GM18520 (cell line): ENCODE measurements around the gene SRSF12.
"Not testable (repeated sequence)": the region's sequence is repeated elsewhere in the genome, so short reads cannot be mapped to it uniquely, and the experiment has no call there.

Experiments used
- ATAC-seq: cut with Tn5 transposase; IDR thresholded peaks from one replicate; pipeline ENCODE4 v1.9.1; 2021; ENCODE audit not compliant: unreplicated experiment

SRSF12 gene

GRCh38 chr6:89131599-89131998 is 13.7 kb upstream of the SRSF12 start:
- no peak for ATAC-seq

- not testable (repeated sequence) for ATAC-seq
Measured at GRCh38 chr6:89128256-89128671, 10.4 kb upstream of the SRSF12 start.

GRCh38 chr6:89122625-89123024 is 4.8 kb upstream of the SRSF12 start:
- no peak for ATAC-seq

GRCh38 chr6:89121934-89122333 is 4.1 kb upstream of the SRSF12 start:
- no peak for ATAC-seq

- no peak for ATAC-seq
Measured at GRCh38 chr6:89120371-89120770, 2.5 kb upstream of the SRSF12 start.

DNA sequence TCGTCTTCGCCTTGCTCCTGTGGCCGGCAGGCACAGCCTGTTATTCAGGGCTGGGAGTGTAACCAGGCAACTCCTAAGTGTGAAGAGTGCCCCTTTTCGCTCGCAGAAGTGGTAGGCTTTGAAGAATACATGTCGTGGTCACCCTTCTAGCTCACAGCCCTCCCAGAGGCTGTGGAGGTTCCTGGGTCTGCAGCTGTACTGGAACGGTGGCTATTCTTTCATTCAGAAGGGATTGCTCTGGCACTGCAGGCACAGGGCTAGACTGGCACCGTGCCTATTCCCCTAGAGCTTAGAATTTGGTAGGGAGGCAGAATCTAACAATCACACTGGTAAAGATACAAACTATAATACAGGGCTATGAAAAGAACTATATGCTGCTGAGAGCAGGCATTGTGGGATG is 1.1 kb upstream of the SRSF12 start:
- ATAC-seq: no peak

DNA sequence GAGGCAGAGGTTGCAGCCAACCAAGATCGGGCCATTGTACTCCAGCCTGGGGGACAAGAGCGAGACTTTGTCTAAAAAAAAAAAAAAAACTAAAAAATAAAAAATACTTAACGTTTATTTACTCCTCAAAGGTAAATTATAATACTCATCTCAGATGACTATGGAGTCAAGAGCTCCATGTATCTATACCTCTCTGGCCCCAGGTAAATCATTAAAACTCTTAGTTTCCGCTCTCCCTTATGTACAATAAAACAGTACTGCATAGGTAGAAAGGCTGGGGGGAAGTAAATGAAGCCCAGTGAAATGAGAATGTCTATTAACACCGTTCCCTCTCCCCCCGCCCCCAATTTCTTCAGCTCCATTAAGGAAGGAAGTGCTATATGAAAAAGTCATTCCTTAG is 1.2 kb downstream of the SRSF12 start:
- no peak for ATAC-seq

DNA sequence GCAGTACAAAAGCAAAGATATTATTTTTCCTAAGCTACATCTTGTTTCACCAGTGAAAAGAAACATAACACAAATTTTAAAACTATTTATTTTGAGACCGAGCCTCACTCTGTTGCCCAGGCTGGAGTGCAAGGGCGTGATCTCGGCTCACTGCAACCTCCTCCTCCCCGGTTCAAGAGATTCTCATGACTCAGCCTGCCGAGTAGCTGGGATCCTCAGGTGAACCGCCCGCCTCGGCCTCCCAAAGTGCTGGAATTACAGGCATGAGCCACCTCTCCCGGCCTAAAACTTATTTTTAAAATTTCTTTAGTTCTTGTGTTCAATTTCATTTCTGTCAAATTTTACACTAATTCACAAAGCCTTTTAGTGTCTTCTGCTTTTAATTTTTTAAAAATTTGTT is 5.9 kb downstream of the SRSF12 start:
- ATAC-seq: no peak

GRCh38 chr6:89110284-89110683 is 7.6 kb downstream of the SRSF12 start:
- no peak for ATAC-seq

DNA sequence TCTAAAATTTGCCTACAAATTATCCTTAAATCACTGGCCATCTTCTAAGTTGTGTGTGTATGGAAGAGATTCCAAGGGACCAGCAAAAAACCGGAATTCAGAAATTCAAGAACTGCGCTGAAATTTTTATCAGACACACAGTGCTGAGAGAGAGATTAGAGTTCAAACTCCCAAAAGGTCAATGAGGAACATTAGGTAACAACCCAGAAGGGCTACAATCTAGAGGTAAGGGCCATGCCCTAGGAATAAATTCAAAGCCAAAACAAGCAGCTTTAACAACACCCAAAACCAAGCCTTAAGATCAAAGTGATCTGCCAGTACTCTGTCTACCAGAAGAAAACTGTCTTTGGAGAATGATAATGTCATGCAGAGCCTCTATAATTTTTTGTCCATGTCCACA is 17.8 kb downstream of the SRSF12 start:
- ATAC-seq: no peak

GRCh38 chr6:89098461-89098860 is 19.4 kb downstream of the SRSF12 start:
- ATAC-seq: no peak

- ATAC-seq: no peak
Measured at GRCh38 chr6:89087881-89088280, 30.0 kb downstream of the SRSF12 start.

DNA sequence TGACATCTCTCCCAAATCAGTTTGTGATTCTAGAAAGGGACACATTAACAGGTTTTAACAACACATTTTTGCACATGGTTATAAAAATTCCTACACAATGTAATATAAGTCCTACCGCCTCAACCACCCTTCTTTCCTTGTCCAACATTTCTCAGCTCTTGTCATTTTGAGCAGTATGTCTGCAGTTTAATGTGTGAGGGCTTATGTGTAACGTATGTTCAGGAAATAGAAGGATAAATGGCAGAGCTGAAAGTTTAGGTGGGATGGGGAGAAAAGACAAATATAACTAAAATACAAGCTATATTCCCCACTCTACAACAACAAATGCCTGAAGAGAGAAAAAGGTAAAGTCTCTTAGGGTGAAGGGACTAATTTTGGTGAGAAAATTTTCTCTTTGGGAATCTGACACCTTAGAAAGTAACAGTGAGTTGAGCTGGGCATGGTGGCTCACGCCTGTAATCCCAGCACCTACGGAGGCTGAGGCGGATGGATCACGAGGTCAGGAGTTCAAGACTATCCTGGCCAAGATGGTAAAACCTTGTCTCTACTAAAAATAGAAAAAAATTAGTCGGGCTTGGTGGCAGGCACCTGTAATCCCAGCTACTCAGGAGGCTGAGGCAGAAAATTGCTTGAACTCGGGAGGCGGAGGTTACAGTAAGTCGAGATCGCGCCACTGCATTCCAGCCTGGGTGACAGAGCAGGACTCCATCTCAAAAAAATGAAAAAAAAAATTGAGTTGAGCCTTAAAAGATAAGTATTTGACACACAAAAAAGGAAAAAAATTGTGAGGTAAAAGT is 32.3 kb downstream of the SRSF12 start:
- ATAC-seq: no peak

DNA sequence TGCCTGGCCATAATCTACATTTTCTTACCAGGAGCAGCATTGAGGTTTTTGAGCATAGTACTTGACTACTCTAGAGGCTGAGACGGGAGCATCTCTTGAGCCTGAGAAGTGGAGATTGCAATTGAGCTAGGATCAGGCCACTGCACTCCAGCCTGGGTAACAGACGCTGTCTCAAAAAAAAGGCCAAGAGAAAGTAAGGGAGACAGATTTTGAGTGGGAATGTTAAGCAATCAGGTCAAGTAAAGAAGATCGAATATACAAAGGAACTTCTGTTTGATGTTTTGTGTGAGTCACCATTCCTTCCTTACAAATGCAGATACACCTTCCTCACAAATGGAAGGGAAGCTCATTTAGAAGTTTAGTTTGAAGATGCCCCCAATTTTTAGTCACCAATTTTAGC is 32.9 kb downstream of the SRSF12 start:
- no peak for ATAC-seq

DNA sequence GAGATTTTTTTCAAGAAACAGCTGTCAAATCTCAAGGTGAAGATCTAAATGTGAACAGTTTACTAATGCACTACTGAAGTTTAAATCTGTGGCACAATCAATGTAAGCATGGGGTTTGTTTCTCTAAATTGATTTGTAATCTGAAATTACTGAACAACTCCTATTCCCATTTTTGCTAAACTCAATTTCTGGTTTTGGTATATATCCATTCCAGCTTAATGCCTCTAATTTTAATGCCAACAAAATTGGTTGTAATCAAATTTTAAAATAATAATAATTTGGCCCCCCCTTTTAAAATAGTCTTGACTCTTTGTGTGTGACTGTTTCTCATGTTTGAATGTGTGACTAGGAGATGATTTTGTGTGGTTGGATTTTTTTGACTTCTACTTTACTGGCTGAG is 33.3 kb downstream of the SRSF12 start:
- ATAC-seq: no peak

DNA sequence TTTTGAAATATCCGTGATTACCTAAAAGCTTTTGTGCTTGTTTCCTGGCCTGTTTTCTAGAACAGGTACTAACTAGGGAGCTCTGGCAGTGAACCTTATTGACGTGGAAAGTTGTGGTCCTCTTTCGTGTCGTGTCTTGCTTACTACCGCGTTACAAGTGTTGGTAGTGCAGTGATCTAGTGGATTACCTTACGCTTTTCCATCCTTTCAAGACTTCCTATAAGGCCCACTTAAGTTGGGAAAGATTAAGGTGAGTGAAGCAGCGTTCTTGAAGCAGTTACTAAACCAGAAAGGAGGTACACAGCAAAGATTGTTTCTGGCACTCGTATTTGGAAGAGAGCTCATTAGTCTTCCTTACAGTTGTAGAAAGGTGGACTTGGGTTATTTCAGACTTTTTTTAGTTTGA is 35.4 kb downstream of the SRSF12 start:
- no peak for ATAC-seq

DNA sequence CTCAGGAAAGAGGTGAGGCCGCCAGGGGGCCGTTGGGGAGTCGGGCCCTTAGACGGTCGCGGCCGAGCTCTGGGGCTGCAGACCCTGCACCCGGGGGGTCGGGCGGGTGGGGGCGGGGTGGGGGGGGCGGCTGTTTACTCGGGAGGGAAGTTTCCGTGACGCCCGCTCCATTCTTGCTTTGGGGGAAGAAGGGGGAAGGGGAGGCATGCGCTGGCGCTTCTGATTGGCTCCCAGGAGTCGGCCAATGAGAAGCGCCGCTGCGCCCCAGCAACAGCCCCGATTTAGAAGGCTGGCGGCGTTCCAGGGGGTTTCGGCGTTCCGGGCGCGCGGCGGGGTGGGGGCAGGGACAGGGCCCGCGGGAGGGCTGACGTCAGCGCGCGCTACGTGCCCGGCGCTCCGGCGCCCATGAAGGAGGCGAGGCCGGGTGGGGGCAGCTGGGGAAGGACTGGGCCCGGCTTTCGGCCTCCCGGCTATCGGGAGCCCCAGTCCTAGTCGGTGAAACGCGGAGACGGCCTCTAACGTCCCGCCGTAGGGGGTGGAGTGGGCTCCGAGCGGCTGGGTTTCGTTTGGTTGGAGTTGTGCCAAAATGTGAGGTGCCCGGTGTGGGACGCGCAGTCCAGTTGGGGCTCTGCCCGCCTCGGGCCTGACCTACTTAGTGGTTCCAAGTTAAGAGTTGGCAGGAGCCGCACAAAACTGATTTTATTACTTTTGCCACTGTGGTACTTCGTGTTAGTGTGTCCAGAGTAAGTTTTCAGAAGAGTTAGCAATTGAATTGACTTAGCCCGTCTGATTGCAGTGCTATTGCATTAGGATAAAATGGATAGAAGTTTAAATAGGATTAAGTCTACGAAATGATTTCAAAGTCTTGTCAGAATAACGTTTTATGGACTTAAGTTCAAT is 36.2 kb downstream of the SRSF12 start:
- ATAC-seq: peak; percentile 40

- peak; percentile 1 for ATAC-seq
Measured at GRCh38 chr6:89081129-89081422, 36.8 kb downstream of the SRSF12 start.

- peak; percentile 67 for ATAC-seq
Measured at GRCh38 chr6:89080281-89081128, 37.4 kb downstream of the SRSF12 start, which contains the start of gene PNRC1. PNRC1 (plus strand) TSS chr6:89080751; CDS start chr6:89080895, 144 bp downstream.

DNA sequence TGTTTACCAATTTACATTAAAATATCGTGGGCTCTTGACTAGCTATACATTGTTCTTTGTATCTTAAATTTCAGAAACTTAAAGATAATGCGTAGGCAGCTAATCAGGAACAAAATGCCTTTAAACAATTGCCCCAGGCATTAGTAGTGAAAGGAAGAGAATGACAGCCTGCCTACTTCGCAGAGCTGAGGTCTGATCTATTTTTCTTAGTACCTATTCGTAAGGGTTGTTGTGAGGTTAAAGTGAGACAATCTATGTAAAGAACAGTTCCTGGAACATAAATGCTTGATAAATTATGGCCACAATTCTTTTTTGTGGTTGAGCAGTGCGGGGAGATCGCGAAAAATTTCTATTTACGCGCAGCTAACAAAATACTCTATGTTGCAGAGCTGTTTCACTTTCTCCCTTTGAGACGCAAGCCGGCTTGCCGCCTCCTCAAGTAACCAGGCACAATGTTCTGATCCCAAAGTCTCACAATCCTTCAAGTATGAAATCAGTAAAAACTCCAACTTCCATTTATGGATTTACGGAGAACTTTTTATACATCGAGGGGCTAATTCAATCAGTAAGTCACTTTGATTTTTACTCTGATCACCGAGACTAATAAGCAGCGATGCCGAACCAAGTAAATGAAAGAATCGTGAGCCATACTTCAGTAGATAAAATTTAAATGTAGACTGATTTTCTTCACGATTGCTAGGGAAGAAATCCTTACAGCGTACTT is 38.2 kb downstream of the SRSF12 start:
- ATAC-seq: no peak

DNA sequence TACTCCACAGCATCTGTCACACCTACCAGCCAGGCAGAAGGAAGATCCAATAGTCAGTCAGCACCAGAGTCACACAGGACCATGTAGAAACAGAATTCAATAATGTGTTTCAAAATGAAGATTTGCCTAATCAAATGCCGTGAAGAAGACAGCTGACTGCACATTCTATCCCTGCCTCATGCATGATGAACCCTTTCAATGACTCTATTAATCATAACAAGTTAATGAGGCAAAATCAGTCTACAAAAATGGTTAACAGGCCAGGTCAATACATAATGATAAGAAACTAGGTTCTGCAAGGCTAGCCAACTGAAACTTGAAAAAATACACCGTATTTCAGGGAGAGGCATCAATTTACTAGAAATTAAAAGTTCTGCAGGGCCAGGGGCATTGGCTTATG is 44.0 kb downstream of the SRSF12 start:
- no peak for ATAC-seq
